ENCODE results near the gene MYL7. TPM values are rescaled to one million over a fixed set of nuclear protein-coding genes. Genes with fewer than 3 reads are reported as not detected.

The MYL7 gene
- polyA plus RNA-seq, 2 of the 4 experiments (the other 2 are of a cell fraction): not detected

- 75% methylated on average over 12 of the region's 16 CpGs for WGBS (ENCODE audit: missing lambda C conversion rate)
- no peak overlapping the region for H3K27ac ChIP-seq
- no peaks in the 10 kb centered on the region for H3K9me3 ChIP-seq
- peaks cover 4% of the 10 kb centered on the region; the same call in 1 of the 3 replicates for H3K4me1 ChIP-seq
- TF ChIP-seq KDM1A (IDR thresholded peaks at IDR 0.05; ENCODE audit: low read depth): no peak
- TF ChIP-seq MYC (IDR thresholded peaks at IDR 0.05; ENCODE audit: borderline replicate concordance, low read length): no peak
- no peak for TF ChIP-seq TFCP2L1 (CRISPR knock-in tag; IDR thresholded peaks at IDR 0.05)
- H3K4me3 ChIP-seq: no peak overlapping the region
- H3K4me2 ChIP-seq: no peak overlapping the region; the same call in 2 of the 3 replicates
- DNase-seq (ENCODE audit: low read depth in 1 of 2, low spot score in 1 of 2) (no peak), FAIRE-seq (no peak), ATAC-seq (peak; percentile 3 to 24; a peak in 3 of 6 replicates)
- CTCF ChIA-PET: interaction anchor here (1.1 to 1.3 kb wide), 2 partner anchors 9 to 19 kb away, joined by 3 to 4 read pairs; no protein-coding TSS in a partner anchor
- POLR2A ChIA-PET: no interaction called here
These were observed 29.4 kb downstream of the MYL7 start for GRCh38 chr7:44111761-44112160.

DNA sequence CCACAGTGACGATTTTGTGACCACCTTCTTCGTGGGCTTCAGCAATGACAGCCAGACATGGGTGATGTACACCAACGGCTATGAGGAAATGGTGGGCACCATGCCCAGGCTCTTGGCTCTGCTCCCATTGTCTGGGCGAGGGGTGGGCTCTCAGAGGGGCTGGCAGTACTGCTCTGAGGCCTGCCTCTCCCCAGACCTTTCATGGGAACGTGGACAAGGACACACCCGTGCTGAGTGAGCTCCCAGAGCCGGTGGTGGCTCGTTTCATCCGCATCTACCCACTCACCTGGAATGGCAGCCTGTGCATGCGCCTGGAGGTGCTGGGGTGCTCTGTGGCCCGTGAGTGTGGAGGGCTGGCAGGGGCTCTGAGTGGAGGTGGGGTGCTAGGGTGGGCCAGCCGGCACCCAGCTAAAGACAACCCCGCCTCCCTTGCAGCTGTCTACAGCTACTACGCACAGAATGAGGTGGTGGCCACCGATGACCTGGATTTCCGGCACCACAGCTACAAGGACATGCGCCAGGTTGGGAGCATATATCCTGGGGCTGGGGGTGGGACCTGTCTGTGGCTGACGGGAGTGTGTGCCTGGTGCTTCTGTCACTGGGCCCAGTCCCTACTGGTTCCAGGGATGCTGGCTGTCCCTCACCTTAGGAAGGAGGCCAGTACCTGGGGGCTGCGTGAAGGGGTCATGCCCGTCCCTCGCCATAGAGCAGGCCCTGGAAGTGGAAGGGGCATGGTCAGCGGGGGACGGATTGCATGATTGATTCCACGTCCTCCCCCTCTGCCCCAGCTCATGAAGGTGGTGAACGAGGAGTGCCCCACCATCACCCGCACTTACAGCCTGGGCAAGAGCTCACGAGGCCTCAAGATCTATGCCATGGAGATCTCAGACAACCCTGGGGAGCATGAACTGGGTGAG lies 30.2 kb downstream of the MYL7 start:
- no peak for TF ChIP-seq ATOH8 (CRISPR knock-in tag; IDR thresholded peaks at IDR 0.05; ENCODE audit: low read depth)
- no peak for TF ChIP-seq POLR2A (IDR thresholded peaks at IDR 0.05; ENCODE audit: low read length)
- TF ChIP-seq ZC3H11A (IDR thresholded peaks at IDR 0.05): no peak
- TF ChIP-seq RFX5 (IDR thresholded peaks at IDR 0.05): no peak
- no peak for TF ChIP-seq ZNF302 (CRISPR knock-in tag; IDR thresholded peaks at IDR 0.05)
- no peak for TF ChIP-seq FOXS1 (CRISPR knock-in tag; IDR thresholded peaks at IDR 0.05)
- POLR2A ChIA-PET: interaction anchor here (0.5 kb wide), 1 partner anchor 9 kb away, joined by 3 read pairs; no protein-coding TSS in a partner anchor
- H3K9me3 ChIP-seq: no peaks in the 10 kb centered on the region
- ATAC-seq (peak; percentile 2 to 3; a peak in 3 of 6 replicates), DNase-seq (ENCODE audit: low read depth in 1 of 2, low spot score in 1 of 2) (no peak), FAIRE-seq (no peak)
- peaks cover 4% of the 10 kb centered on the region; the same call in 1 of the 3 replicates for H3K4me1 ChIP-seq
- 63% methylated on average over 17 of the region's 27 CpGs for WGBS (ENCODE audit: missing lambda C conversion rate)
- no peak overlapping the region for H3K4me3 ChIP-seq
- CTCF ChIA-PET: interaction anchor here (0.8 to 1.3 kb wide), 2 partner anchors 20 to 81 kb away, joined by 3 read pairs; no protein-coding TSS in a partner anchor
- H3K4me2 ChIP-seq: no peak overlapping the region
- H3K27ac ChIP-seq: no peak overlapping the region

DNA sequence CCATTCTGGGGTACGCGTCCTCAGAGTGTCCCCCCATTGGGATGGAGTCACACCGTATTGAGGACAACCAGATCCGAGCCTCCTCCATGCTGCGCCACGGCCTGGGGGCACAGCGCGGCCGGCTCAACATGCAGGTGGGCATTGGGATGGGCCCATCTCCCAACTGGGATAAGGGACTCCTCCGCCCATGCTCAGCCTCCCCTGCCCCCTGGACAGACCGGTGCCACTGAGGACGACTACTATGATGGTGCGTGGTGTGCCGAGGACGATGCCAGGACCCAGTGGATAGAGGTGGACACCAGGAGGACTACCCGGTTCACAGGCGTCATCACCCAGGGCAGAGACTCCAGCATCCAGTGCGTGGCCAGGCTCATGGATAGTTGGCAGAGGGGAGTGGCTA lies 31.1 kb downstream of the MYL7 start:
- H3K4me2 ChIP-seq: no peak overlapping the region
- FAIRE-seq: no peak
- no peak for ATAC-seq

GRCh38 chr7:44108768-44109750 lies 32.1 kb downstream of the MYL7 start:
- no peaks in the 10 kb centered on the region for H3K9me3 ChIP-seq
- TF ChIP-seq HOXB5 (CRISPR knock-in tag; IDR thresholded peaks at IDR 0.05): no peak
- CTCF ChIA-PET: no interaction called here
- no peak overlapping the region for H3K4me3 ChIP-seq
- POLR2A ChIA-PET: no interaction called here
- no peak overlapping the region for H3K4me2 ChIP-seq
- ATAC-seq: peak in 1 of 2 experiments; percentile 8; a peak in 1 of 6 replicates
- no peak for DNase-seq (ENCODE audit: low read depth in 1 of 2, low spot score in 1 of 2)
- H3K4me1 ChIP-seq: peaks cover 13% of the 10 kb centered on the region; the same call in 1 of the 3 replicates
- no peak for FAIRE-seq
- no peak overlapping the region for H3K27ac ChIP-seq
- WGBS (ENCODE audit: missing lambda C conversion rate): 76% methylated on average over 12 of the region's 21 CpGs

More for the DNA sequence above, 31.1 kb downstream of the MYL7 start:
- DNase-seq (ENCODE audit: low read depth in 1 of 2, low spot score in 1 of 2): no peak
- ChIA-PET POLR2A (no interaction called here), CTCF (interaction anchor here (0.9 kb wide), 1 partner anchor 25 kb away, joined by 3 read pairs; no protein-coding TSS in a partner anchor)
- Histone ChIP-seq H3K9me3 (no peaks in the 10 kb centered on the region), H3K4me1 (peaks cover 9% of the 10 kb centered on the region; the same call in 1 of the 3 replicates), H3K4me3 (no peak overlapping the region), H3K27ac (no peak overlapping the region)
- 82% methylated on average over 10 of the region's 18 CpGs for WGBS (ENCODE audit: missing lambda C conversion rate)
- TF ChIP-seq MAFK (IDR thresholded peaks at IDR 0.05; ENCODE audit: partially characterized antibody): no peak
- TF ChIP-seq, protein P1, sequence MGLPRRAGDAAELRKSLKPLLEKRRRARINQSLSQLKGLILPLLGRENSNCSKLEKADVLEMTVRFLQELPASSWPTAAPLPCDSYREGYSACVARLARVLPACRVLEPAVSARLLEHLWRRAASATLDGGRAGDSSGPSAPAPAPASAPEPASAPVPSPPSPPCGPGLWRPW (IDR thresholded peaks at IDR 0.05): no peak
- TF ChIP-seq HEYL (CRISPR knock-in tag; IDR thresholded peaks at IDR 0.05): no peak
- TF ChIP-seq FOSB (CRISPR knock-in tag; IDR thresholded peaks at IDR 0.05): no peak
- TF ChIP-seq POLR2A (IDR thresholded peaks at IDR 0.05; ENCODE audit: low read length): no peak
- no peak for TF ChIP-seq EP300 (IDR thresholded peaks at IDR 0.05)
- TF ChIP-seq EHF (CRISPR knock-in tag; IDR thresholded peaks at IDR 0.05): no peak
